Measurements from ENCODE around the gene RNF152.
"Not testable (repeated sequence)": the region's sequence is repeated elsewhere in the genome, so short reads cannot be mapped to it uniquely, and the experiment has no call there.

RNF152 gene

GRCh38 chr18:61808286-61808685, 84.5 kb downstream of the RNF152 start:
- no peak for DNase-seq

GRCh38 chr18:61803393-61803792, 89.4 kb downstream of the RNF152 start:
- no peak for DNase-seq

- no peak for DNase-seq
These were observed 94.9 kb downstream of the RNF152 start for GRCh38 chr18:61797696-61798590.

GRCh38 chr18:61791031-61791430, 101.8 kb downstream of the RNF152 start:
- DNase-seq = no peak

GRCh38 chr18:61787011-61787670, 105.7 kb downstream of the RNF152 start:
- DNase-seq = not testable (repeated sequence)

- DNase-seq = no peak
These were observed 107.2 kb downstream of the RNF152 start for GRCh38 chr18:61785588-61785987.

- DNase-seq = no peak
These were observed 108.0 kb downstream of the RNF152 start for GRCh38 chr18:61784834-61785233.

- no peak for DNase-seq
These were observed 110.3 kb downstream of the RNF152 start for GRCh38 chr18:61782545-61782944.

GRCh38 chr18:61776201-61776600, 116.6 kb downstream of the RNF152 start:
- not testable (repeated sequence) for DNase-seq

- DNase-seq = no peak
These were observed 118.0 kb downstream of the RNF152 start for GRCh38 chr18:61774846-61775245.

- DNase-seq = no peak
These were observed 120.4 kb downstream of the RNF152 start for GRCh38 chr18:61772293-61772848.

GRCh38 chr18:61771861-61772260, 120.9 kb downstream of the RNF152 start:
- DNase-seq = no peak

GRCh38 chr18:61770279-61770678, 122.5 kb downstream of the RNF152 start:
- no peak for DNase-seq

GRCh38 chr18:61766266-61766884, 126.4 kb downstream of the RNF152 start:
- DNase-seq = no peak

- no peak for DNase-seq
These were observed 127.7 kb downstream of the RNF152 start for GRCh38 chr18:61765097-61765496.

- peak in 1 of 2 donors; percentile 18 for DNase-seq
These were observed 128.4 kb downstream of the RNF152 start for GRCh38 chr18:61764381-61764780.

- DNase-seq = no peak
These were observed 130.9 kb downstream of the RNF152 start for GRCh38 chr18:61761875-61762274.

Data from CD4-positive, alpha-beta T cell treated with Interleukin-4 for 1 hour (primary cell).